GM21717 (cell line): ENCODE data around the gene SASH1.

Experiments
- ATAC-seq: cut with Tn5 transposase; IDR thresholded peaks from one replicate; pipeline ENCODE4 v1.9.1; 2021; ENCODE audit warnings: mild to moderate bottlenecking, moderate library complexity; ENCODE audit not compliant: unreplicated experiment

Gene SASH1

DNA sequence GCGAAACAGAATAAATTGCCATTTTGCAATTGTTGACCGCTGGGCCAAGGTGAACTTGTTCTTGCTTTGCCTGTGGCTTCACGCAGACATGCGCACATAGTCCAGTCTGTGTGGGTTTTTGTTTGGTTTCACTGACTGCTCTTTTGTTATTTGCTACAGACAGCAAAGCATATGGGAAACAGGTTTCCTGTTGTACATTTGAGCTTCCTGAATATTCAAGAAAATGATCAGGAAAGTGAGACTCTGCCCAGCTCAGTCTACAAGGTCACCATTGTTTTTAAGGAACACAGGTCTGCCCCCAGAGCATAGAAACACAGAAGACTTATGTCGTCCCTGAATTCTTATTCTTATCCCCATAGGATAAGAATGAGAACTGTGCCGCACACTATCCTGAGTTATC is 55.6 kb downstream of the SASH1 start:
- no peak for ATAC-seq

DNA sequence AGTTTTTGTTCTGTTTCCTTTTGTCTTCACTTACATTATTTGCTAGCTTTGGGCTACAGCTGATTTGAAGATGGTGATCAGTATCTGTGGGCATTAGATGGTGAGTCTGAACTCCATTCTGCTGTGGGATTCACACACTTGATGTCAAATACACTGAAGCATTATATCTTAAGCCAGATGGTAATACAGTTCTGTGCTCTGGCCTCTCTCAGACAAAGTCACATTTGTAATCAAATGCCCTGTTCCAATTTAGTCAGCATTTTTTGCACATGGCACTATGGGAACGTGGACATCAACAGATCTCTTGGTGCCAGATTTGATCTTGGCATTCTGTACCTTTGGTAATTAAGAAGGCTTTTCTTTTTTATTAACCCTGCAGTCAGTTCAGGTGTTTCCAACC is 56.0 kb downstream of the SASH1 start:
- no peak for ATAC-seq

DNA sequence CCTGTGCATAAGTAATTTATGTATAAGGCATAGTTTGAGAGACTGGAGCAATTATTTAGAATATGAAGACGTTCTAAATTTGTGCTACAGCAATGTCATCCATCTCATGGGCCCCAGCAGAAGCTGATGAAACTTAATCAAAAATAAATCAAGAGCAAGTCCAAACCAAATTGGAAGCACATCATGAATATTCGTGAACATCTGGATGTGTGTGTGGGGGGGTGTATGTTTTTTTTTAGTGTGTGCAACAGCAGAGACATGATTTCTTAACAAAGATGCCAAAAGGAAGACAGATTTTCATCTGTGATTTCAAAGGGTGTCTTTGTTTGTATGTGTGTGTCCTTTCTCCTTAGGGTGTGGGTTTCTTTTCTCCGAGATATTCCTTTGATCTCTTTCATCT is 58.9 kb downstream of the SASH1 start:
- ATAC-seq = no peak

DNA sequence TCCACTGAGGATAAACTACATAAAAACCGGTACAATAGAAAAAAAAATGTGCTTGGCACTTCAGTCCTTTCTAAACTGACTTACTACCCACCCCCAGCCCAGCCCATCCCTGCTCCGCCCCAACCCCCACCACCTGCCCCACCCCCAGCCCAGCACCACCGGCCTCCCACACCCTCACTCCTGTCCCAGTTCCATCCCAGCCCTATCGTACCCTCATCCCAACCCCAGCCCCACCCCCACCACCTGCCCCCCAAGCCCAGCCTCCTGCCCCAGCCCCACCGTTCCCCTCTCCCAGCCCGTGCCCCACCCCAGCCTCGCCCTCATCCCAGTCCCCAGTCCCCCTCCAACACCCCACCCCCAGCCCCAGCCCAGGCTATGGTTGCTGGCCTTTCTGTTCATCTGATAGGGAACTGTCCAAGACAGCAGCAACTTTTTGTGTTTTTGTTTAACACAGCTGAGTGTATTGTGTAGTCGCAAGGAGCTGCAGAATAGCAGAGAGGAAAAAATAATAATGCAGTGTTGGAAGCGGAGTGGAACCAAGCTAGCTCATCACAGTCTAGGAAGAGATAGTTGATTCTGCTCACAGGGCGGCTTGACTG is 61.9 kb downstream of the SASH1 start:
- no peak for ATAC-seq

DNA sequence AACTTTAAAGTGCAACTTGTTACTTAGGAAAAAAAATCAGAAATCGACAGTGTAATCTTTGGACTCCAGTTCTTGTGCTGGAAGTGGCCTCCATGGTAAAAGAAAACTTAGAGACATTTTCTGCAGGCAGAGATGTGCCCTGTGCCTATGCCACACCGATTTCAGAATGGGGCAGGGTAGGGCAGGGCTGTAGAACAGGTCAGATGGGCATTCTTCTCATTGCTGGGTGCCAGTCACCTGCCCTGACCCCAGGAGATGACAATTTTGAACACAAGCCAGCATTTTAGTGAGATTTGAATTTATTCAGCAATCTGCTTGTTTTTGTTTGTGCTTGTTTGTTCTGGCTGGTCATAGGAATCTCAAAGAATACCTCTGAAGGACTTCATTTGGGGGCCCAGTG is 63.3 kb downstream of the SASH1 start:
- no peak for ATAC-seq

DNA sequence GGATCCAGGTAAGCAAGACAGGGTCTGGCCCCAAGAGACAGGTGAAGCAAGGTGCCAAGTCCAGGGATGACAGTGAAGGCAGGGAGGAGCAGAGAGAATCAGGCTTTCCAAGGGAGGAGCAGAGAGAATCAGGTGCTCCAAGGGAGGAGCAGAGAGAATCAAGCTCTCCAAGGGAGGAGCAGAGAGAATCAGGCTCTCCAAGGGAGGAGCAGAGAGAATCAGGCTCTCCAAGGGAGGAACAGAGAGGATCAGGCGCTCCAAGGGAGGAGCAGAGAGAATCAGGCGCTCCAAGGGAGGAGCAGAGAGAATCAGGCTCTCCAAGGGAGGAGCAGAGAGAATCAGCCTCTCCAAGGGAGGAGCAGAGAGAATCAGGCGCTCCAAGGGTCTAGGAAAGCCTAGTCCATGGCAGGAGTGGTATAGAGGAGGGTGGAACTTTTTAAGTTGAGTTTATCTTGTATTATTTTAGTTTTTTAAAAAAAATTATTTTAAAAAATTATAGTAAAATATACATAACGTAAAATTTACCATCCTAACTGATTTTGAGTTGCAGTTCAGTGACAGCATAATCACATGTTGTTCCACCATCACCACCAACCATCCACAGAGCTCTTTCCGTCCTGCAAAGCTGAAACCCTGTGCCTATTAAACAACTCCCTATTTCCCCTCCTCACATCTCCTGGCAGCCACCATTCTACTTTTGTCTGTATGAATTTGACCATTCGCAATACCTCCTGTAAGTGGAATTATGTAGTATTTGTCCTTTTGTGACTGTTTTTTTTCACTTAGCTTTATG is 64.1 kb downstream of the SASH1 start:
- no peak for ATAC-seq

DNA sequence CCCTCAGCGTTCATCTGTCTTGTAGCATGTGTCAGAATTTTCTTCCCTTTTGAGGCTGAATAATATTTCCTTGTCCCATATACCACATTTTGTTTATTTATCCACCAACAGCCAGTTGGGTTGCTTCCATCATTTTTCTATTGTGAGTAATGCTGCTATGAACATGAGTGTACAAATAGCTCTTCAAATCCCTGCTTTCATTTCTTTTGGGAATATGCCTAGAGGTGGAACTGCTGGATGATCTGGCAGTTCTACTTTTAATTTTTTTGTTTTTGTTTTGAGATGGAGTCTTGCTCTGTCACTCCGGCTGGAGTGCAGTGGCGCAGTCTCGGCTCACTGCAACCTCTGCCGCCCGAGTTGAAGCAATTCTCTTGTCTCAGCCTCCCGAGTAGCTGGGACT is 64.7 kb downstream of the SASH1 start:
- no peak for ATAC-seq

DNA sequence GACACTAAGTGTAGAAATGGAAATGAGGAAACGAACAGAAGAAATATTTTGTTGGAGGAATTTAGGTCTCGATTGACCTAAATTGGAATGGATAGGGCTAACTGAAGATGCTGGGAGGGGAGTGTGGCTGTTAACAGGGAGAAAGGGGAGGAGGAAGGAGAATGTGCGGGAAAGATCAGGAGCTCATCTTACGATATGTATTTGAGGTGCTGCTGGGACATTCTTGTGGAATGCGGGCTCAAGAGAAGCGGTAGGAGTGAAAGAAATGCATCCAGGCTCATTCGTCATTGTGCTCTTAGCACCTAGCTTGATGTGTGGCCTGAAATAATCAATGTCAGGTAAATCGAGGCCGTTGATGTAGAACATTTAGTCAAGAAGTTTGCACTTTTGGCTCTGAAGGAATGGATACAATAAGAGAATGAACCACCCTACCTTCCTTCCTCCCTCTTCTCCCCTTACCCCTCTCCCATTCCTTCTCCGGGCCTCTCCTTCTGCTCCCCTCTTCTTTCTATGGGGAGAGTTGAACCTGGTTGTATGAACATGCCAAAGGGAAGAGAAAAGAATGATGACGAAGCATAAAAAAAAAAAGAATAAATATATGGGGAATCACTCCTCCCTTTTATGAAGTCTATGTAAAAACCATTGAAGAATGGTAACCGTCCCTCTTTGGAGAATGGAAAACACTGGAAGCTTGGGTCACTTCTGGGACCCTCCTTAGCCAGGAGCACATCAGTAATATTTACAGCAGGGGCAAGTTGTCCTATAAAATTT is 70.9 kb downstream of the SASH1 start:
- ATAC-seq = no peak

DNA sequence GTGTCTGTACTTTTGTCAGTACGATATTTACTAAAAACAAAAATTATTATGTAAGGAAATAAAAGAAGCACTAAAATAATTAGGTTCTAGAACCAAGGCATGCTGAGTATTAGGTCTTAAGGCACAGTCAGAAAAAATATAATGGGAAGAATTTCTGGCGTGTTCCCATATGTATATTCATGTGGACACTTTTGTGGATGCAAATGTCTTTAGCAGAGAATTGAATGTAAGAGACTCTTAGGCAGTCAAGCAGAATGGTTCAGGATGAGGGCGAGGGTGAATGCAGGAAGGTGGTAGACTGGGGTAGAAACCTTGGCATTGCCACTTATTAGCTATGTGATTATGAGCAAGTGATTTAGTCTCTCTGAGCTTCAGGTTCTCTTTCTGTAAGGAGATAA is 71.5 kb downstream of the SASH1 start:
- no peak for ATAC-seq

DNA sequence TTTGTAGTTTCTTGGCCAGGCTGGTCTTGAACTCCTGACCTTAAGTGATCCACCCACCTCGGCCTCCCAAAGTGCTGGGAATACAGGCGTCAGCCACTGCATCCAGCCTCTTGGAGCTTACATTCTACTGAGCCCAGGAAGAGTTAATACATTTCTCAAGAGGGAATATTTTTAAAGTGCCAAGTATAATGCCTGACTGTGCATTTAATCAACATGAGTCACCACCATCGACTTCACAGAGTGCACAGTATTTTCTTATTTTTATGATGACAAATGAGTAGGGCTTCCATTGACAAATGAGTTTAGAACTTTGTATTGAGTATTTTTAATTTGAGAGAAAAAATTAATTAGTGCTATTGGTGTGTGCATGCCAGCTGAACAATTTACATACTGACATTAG is 72.2 kb downstream of the SASH1 start:
- ATAC-seq = no peak

DNA sequence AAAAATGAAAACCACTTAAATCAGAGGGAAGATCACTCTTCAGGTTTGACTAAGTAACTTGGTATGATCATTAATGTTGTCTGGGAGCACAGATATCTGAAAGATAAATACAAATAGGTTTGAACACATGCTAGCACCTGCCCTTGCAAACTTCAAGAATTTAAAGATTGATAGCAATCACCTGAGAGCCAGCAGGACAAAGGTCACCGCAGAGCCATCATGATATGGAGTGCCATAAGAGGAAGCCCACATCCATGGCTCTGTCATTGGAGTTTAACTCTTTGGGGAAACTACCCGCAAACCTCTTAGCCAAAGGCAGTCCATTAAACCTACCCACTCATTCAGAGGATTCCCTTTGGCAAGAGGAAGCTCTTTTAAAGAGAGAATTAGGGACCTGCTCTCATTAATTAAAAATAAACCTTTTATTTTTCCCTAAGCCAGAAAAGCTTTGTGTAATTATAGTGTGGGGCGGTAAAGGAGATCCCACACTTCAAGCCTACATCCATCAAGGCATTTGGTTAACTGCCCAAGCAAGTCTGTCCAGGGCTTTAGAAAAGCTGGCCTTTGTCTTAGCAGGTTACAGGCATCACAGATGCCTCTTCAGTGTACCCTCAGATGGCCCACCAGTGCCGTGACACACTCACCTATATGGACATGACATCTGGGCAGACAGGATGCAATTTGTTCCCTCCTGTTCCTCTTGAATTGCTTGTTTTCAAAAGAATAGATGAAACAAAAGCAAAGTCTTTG is 73.0 kb downstream of the SASH1 start:
- ATAC-seq = no peak

DNA sequence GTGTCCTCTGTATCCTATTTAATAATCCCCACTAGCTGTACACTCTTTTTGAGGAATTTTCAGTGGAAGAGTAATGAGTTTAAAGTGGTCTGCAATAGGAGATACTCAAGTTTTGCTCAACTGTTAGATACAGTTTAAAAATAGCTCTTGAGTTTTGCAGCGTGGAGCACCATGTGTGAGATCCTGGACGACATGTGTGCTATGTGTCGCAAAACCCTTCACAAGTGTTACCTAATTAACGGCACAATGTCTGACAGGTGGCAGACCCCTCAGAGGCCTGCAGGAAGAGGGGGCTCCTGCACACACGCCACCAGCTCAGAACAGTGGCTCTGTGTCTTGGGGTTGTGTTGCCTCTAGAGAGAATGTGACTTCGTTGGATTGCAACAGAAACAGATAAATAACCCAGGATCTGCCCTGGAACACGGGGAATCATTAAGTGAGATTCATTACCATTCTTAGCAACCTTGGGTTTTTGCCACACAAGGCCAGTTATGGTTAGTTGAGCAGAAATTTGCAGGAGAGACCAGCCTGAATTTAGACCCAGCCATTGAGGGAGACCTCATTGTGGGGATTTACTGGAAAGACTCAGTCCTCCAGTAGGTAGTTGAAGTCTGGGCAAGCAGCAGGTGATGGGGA is 73.8 kb downstream of the SASH1 start:
- ATAC-seq = no peak

DNA sequence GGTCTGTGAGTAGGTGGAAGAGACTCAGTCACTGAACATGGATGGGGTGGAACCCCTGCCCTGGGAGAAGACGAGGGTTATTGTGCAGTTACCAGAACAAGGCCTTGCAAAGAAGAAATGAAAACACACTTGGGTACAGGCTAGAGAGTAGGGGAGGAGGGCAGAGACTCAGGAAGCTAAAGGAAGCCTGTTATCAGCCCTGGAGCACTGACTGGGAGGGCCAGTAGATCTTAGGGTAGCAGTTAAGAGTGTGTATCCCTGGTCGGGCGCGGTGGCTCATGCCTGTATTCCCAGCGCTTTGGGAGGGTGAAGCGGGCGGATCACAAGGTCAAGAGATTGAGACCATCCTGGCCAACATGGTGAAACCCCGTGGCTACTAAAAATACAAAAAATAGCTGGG is 74.4 kb downstream of the SASH1 start:
- no peak for ATAC-seq

DNA sequence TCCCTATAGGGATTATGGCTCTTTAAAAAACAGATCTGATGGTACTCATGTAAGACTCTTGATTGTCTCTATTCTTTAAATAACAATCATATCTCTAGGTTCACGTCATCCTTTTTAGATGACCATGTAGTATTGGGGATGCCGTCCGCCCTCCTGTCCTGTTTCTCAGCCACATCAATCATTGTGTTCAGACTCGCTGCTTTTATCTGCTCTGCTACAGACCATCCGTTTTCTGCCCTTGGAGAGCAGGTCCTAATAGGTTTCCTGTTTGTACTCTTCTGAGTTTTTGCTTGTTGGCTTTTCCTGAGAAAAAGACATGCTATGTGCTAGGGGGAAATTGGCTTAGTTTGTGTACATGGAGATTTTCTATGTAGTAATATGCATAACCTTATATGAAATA is 76.8 kb downstream of the SASH1 start:
- ATAC-seq = no peak

DNA sequence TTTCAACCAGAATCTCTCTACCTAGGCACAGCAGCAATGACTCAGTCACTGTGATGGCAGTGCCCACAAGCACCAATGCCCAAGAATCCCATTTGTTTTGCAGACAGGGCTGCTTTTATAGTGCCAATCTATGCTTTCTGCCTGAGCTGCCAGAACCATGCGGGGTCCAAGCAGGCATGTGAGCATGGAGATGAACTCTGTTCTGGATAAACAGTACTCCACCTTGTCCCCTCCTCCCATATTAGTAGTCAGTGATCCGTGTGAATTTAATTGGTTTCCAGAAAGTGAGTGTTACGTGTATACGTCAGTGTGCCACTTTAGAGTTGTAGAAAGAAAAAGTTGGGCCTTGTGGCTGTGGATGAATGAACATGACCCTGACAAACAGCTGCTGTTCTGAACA is 79.4 kb downstream of the SASH1 start:
- ATAC-seq = no peak

DNA sequence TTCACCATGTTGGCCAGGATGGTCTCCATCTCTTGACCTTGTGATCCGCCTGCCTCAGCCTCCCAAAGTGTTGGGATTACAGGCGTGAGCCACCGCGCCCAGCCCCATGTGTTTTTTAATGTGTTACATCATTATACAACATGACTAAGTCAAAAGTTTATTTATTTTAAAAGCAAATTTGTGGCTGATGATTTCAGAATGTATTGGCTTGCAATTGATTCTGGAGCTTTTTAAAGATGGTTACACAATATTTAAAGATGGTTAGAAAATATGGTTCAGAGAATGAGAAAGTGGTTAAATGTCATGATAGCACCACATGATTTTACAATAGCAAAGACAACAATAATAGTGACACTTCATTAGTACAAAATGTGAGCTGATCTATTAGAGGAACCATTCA is 80.5 kb downstream of the SASH1 start:
- ATAC-seq = no peak

DNA sequence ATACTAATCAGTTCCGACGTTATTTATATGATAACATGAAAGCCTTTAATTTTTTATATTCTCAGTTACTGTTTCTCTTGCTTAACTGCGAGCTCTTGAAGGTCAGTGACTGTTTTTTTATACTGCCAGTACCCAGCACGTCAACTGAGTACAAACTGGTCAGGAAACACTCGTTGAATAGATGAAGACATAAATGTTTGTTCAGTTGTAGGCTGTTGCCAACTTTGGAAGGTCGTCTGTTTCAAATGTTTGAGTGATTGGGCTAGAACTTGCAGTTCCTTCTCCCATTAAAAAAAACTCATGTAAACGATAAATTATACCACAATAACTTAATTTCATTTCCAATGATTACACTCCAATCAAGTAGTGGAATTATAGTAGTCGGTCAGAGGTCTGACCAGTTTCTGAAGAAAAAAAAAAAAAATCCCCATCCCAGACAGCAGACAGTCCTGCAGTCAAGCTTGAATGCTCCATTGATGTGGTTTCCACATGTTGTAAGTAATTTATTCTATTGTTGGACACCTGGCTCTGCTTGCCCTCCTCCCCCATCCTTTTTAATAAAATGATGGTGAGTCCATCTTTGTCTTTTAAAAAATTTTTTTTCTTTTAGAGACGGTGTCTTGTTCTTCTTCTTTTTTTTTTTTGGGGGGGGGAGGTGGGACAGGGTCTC is 81.1 kb downstream of the SASH1 start:
- ATAC-seq = no peak

DNA sequence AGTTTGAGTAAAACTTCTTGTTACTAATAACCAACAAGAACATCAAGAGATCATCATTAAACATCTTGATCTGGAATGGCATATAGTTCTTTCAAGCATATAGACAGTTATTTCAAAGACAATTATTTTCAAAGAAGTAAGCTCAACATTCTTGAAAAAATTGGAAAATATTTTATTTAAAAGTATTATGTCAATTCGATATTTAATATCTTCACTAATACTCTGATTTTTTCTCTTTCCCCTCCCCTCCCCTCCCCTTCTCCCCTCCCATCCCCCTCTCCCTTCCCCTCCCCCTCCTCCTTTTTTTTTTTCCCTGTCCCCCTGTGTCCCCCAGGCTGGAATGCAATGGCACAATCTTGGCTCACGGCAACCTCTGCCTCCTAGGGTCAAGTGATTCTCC is 82.8 kb downstream of the SASH1 start:
- no peak for ATAC-seq

DNA sequence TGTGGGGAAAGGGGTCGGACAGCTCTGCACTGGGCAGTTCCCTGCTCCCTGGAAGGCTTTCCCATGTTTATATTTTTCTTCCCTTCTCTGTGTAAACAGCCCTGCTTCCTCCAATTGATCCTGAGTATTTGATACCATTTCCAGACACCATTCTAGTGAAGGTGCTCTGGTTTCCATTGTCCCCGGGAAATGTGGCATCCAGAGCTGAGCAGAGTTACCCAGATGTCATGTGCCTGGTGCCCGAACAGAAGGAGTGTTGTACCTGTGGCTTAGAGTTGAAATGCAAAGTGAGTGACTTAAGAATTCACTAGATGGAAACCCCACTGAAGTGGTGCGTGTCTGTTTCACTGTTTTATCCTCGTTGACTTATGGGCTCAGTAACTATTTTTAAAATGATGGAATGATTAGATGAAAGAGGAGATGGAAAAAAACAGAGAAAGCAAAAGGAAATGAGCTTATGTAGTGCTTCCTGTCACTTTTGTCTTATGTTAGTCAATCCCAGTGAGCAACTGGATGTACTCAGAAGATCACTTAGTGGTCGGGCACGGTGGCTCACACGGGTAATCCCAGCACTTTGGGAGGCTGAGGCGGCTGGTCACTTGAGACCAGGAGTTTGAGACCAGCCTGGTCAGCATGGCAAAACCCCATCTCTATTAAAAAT is 83.8 kb downstream of the SASH1 start:
- no peak for ATAC-seq

DNA sequence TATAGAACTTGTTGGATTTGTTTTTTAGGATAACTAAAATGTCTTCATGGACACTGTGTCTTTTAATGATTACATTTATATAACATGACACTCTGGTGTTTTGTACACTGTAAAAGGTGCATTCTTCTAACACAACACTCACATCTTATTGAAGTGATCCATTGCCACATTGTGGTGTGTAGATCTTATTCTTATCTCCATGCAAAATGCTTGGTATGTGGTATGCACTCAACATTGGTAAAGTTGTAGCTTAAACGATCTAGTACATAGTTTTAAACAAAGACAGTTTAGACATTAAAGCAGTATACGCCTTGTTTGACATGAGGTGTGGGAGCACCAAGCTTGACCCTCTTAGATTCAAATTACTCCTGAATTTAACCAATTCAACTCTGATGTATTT is 84.7 kb downstream of the SASH1 start:
- ATAC-seq = no peak
